GM20000 (cell line): ENCODE results near the gene MPV17L.
"Not testable (repeated sequence)": the region's sequence is repeated elsewhere in the genome, so short reads cannot be mapped to it uniquely, and the experiment has no call there.

Experiments used
- DNase-seq: peaks from one replicate; pipeline ENCODE4 v3.0.0; 2012; ENCODE audit warnings: low spot score
- CTCF ChIP-seq: IDR thresholded peaks from 2 replicates; pipeline ENCODE4 v1.5.1; 2012; ENCODE audit warnings: mild to moderate bottlenecking, control low read depth; ENCODE audit errors: extremely low read depth, missing control alignments

Gene MPV17L

GRCh38 chr16:15418206-15418605 is 22.7 kb downstream of the MPV17L start:
- no peak for DNase-seq

GRCh38 chr16:15421696-15422095 is 26.1 kb downstream of the MPV17L start:
- DNase-seq: not testable (repeated sequence)

More at GRCh38 chr16:15418206-15418605, 22.7 kb downstream of the MPV17L start:
- no peak for TF ChIP-seq CTCF

GRCh38 chr16:15422222-15422621 is 26.7 kb downstream of the MPV17L start:
- TF ChIP-seq CTCF: no peak
- no peak for DNase-seq

- no peak for DNase-seq
- no peak for TF ChIP-seq CTCF
Measured at GRCh38 chr16:15425861-15426260, 30.3 kb downstream of the MPV17L start.

- TF ChIP-seq CTCF: no peak
Measured at GRCh38 chr16:15426796-15427195, 31.2 kb downstream of the MPV17L start.

GRCh38 chr16:15427648-15428239 is 32.2 kb downstream of the MPV17L start:
- DNase-seq: peak; percentile 58

More at GRCh38 chr16:15426796-15427195, 31.2 kb downstream of the MPV17L start:
- no peak for DNase-seq

GRCh38 chr16:15430884-15431283 is 35.3 kb downstream of the MPV17L start:
- DNase-seq: not testable (repeated sequence)

More at GRCh38 chr16:15427648-15428239, 32.2 kb downstream of the MPV17L start:
- peak; percentile 40 for TF ChIP-seq CTCF

- no peak for DNase-seq
- TF ChIP-seq CTCF: no peak
Measured at GRCh38 chr16:15434079-15434424, 38.5 kb downstream of the MPV17L start.
